KMS-11 (cell line): ENCODE measurements around the gene IDE.

Source experiments
- H2AFZ ChIP-seq: fragments of 200-600 bp; sonication (generic); 2 replicates; pipeline ENCODE4 v1.6.1; 2016; ENCODE audit warnings: antibody characterized with exemption, mixed run types, low read depth
- H3K27ac ChIP-seq: fragments of 200-600 bp; sonication (generic); 2 replicates; pipeline ENCODE4 v1.6.1; 2016; ENCODE audit warnings: mild to moderate bottlenecking, mixed run types
- H3K27me3 ChIP-seq: fragments of 200-600 bp; sonication (generic); 2 replicates; pipeline ENCODE4 v1.6.1; 2017; ENCODE audit warnings: mild to moderate bottlenecking, low read depth, mixed run types, moderate library complexity; ENCODE audit not compliant: insufficient read depth
- H3K36me3 ChIP-seq: fragments of 200-600 bp; sonication (generic); 2 replicates; pipeline ENCODE4 v1.6.1; 2017; ENCODE audit warnings: mild to moderate bottlenecking, mixed run types; ENCODE audit not compliant: insufficient read depth
- H3K4me1 ChIP-seq: fragments of 200-600 bp; sonication (generic); 2 replicates; pipeline ENCODE4 v1.6.1; 2016; ENCODE audit warnings: mild to moderate bottlenecking, low read depth, mixed run types; ENCODE audit not compliant: poor library complexity, severe bottlenecking
- H3K4me2 ChIP-seq: fragments of 200-600 bp; sonication (generic); 2 replicates; pipeline ENCODE4 v1.7.0; 2016; ENCODE audit warnings: mild to moderate bottlenecking, mixed run types
- H3K4me3 ChIP-seq: fragments of 200-600 bp; sonication (generic); IDR thresholded peaks from 2 replicates; pipeline ENCODE4 v1.6.1; 2017; ENCODE audit warnings: low read depth, low read length, mixed read lengths; ENCODE audit not compliant: insufficient read depth
- H3K79me2 ChIP-seq: fragments of 200-600 bp; sonication (generic); 2 replicates; pipeline ENCODE4 v1.6.1; 2016; ENCODE audit warnings: low read depth, mixed run types; ENCODE audit not compliant: insufficient read depth
- H3K9ac ChIP-seq: fragments of 200-600 bp; sonication (generic); 2 replicates; pipeline ENCODE4 v1.6.1; 2016; ENCODE audit warnings: mild to moderate bottlenecking, mixed run types
- H4K20me1 ChIP-seq: fragments of 200-600 bp; sonication (generic); 2 replicates; pipeline ENCODE4 v1.6.1; 2016; ENCODE audit warnings: mild to moderate bottlenecking, mixed run types; ENCODE audit not compliant: insufficient read depth
- CTCF ChIP-seq: fragments of 200-600 bp; sonication (generic); conservative IDR thresholded peaks from 2 replicates; pipeline ENCODE4 v1.6.1; 2017; ENCODE audit warnings: low read depth, mild to moderate bottlenecking, antibody characterized with exemption, low read length, moderate library complexity, mixed read lengths

IDE gene

GRCh38 chr10:92419740-92420545, 153.9 kb downstream of the IDE start:
- H2AFZ ChIP-seq = no peak overlapping the region
- H3K27me3 ChIP-seq = no peaks in the 10 kb centered on the region
- no peak overlapping the region for H3K4me3 ChIP-seq
- no peaks in the 10 kb centered on the region for H4K20me1 ChIP-seq
- H3K9ac ChIP-seq = no peak overlapping the region
- H3K4me2 ChIP-seq = no peak overlapping the region
- no peaks in the 10 kb centered on the region for H3K79me2 ChIP-seq
- H3K4me1 ChIP-seq = peaks cover 5% of the 10 kb centered on the region
- H3K36me3 ChIP-seq = no peaks in the 10 kb centered on the region
- H3K27ac ChIP-seq = no peak overlapping the region
- no peak for TF ChIP-seq CTCF

GRCh38 chr10:92418891-92419290, 155.0 kb downstream of the IDE start:
- H3K4me2 ChIP-seq = no peak overlapping the region
- no peak for TF ChIP-seq CTCF
- H3K27me3 ChIP-seq = no peaks in the 10 kb centered on the region
- no peaks in the 10 kb centered on the region for H3K79me2 ChIP-seq
- H3K27ac ChIP-seq = no peak overlapping the region
- peaks cover 5% of the 10 kb centered on the region for H3K4me1 ChIP-seq
- no peak overlapping the region for H2AFZ ChIP-seq
- H3K9ac ChIP-seq = no peak overlapping the region
- H4K20me1 ChIP-seq = no peaks in the 10 kb centered on the region
- no peak overlapping the region for H3K4me3 ChIP-seq
- no peaks in the 10 kb centered on the region for H3K36me3 ChIP-seq

GRCh38 chr10:92418221-92418620, 155.7 kb downstream of the IDE start:
- no peak for TF ChIP-seq CTCF
- Histone ChIP-seq H3K9ac (no peak overlapping the region), H4K20me1 (no peaks in the 10 kb centered on the region), H3K4me1 (peaks cover 5% of the 10 kb centered on the region), H3K36me3 (no peaks in the 10 kb centered on the region), H3K4me3 (no peak overlapping the region), H3K27ac (no peak overlapping the region), H3K4me2 (no peak overlapping the region), H3K79me2 (no peaks in the 10 kb centered on the region), H3K27me3 (no peaks in the 10 kb centered on the region), H2AFZ (no peak overlapping the region)

- Histone ChIP-seq H3K4me1 (no peaks in the 10 kb centered on the region), H3K27me3 (no peaks in the 10 kb centered on the region), H4K20me1 (no peaks in the 10 kb centered on the region), H3K27ac (no peak overlapping the region), H3K36me3 (no peaks in the 10 kb centered on the region), H3K4me3 (no peak overlapping the region), H3K9ac (no peak overlapping the region), H3K4me2 (no peak overlapping the region), H2AFZ (no peak overlapping the region), H3K79me2 (no peaks in the 10 kb centered on the region)
- TF ChIP-seq CTCF = no peak
Measured at GRCh38 chr10:92413519-92413918, 160.4 kb downstream of the IDE start.
